ENCODE data around the gene SLC35A4. TPM values are rescaled to one million over a fixed set of nuclear protein-coding genes. Genes with fewer than 3 reads are reported as not detected.
A peak's percentile ranks its signal among the peaks of the same experiment; 100 is the strongest.
"Not testable (repeated sequence)": the region's sequence is repeated elsewhere in the genome, so short reads cannot be mapped to it uniquely, and the experiment has no call there.

The SLC35A4 gene
- total and polyA plus RNA-seq, 2 donors (not counting 1 experiment from before 2014, with no cell fraction given), result 48.6 to 57.8 TPM

- no peaks in the 10 kb centered on the region for H3K79me2 ChIP-seq (ENCODE audit: control insufficient read depth, insufficient read depth, low read length)
- no peak overlapping the region for H3K4me2 ChIP-seq (replicated peaks; ENCODE audit: low read depth, low read length, poor library complexity, severe bottlenecking)
- ChIA-PET CTCF (no interaction called here), POLR2A (no interaction called here)
- ATAC-seq (ENCODE audit: low read depth) (no peak), DNase-seq (no peak)
- 96% methylated on average over 6 of the region's 7 CpGs for WGBS (ENCODE audit: insufficient coverage)
- intact Hi-C loops (cut with micrococcal nuclease), result no loop called here
- H3K27me3 ChIP-seq (replicated peaks in 1 of 4; ENCODE audit: control extremely low read depth in 1 of 4, control insufficient read depth in 3 of 4, insufficient read depth in 4 of 4, low read length in 3 of 4), result peaks cover 0 to 2% (median under 1%) of the 10 kb centered on the region in 4 experiments
- Mint-ChIP-seq H3K4me1 (no peaks in the 10 kb centered on the region), H3K9me3 (ENCODE audit: insufficient read depth) (no peaks in the 10 kb centered on the region), H3K4me3 (no peak overlapping the region), H3K27ac (no peak overlapping the region), H3K27me3 (peaks cover 9% of the 10 kb centered on the region)
- H4K20me1 ChIP-seq (ENCODE audit: control insufficient read depth, insufficient read depth, low read length, poor library complexity, severe bottlenecking), result no peaks in the 10 kb centered on the region
- no peak overlapping the region for H3K4me3 ChIP-seq (ENCODE audit: control extremely low read depth in 1 of 5, extremely low read depth in 1 of 5, insufficient read depth in 1 of 5, low read depth in 2 of 5, low read length in 4 of 5)
- H3K36me3 ChIP-seq (replicated peaks in 1 of 2; ENCODE audit: control extremely low read depth in 1 of 2, control insufficient read depth in 1 of 2, extremely low read depth in 1 of 2, insufficient read depth in 2 of 2, low read length in 1 of 2), result no peaks in the 10 kb centered on the region
- no peak overlapping the region for H3K9ac ChIP-seq (ENCODE audit: low read length)
- no peak overlapping the region for H3K27ac ChIP-seq (ENCODE audit: low read length in 2 of 2)
- H2AFZ ChIP-seq (ENCODE audit: insufficient read depth, low read depth, low read length, poor library complexity, severe bottlenecking), result no peak overlapping the region
- H3K9me3 ChIP-seq (ENCODE audit: control extremely low read depth in 1 of 3, control insufficient read depth in 2 of 3, insufficient read depth in 1 of 3, low read length in 2 of 3), result peaks cover 0 to 6% (median 0%) of the 10 kb centered on the region in 3 donors
- H3K4me1 ChIP-seq (ENCODE audit: control insufficient read depth in 2 of 2, insufficient read depth in 2 of 2, low read length in 2 of 2), result no peaks in the 10 kb centered on the region
- TF ChIP-seq EZH2 (IDR thresholded peaks at IDR 0.05; ENCODE audit: borderline replicate concordance, insufficient read depth, low read depth, low read length, poor library complexity, severe bottlenecking), result no peak
Observed at GRCh38 chr5:140590861-140591260, 26.2 kb downstream of the SLC35A4 start.

DNA sequence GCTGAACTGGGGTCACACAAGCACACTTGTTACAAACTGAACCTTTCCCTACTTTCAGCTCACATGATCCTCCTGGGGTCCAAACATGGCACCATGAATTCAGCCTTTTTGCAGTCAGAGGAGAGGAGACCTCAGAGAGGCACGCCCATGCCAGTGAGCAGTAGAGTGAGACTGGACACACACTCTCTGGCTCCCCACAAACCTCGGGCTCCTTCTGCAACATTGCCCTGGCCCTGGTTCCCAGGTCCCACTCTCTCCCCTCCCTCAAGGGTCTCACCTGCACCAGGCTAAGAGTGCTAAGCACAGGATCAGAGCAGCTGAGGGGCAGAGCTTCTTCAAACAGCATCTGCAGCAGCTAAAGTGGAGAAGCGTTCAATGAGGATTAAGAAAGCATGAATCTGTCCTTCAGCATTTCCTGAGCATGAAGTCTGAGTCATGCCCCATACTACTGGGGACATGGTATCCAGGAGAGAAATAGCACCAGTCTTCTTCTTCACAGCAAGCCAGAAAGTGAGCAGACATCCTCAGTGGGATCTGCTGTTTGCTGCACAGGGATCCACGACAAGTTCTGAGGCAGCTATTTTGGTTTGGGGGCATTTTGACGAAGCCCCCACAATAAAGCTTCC, 27.2 kb downstream of the SLC35A4 start:
- H4K20me1 ChIP-seq (ENCODE audit: control insufficient read depth, insufficient read depth, low read length, poor library complexity, severe bottlenecking), result no peaks in the 10 kb centered on the region
- Mint-ChIP-seq H3K4me3 (no peak overlapping the region), H3K27ac (no peak overlapping the region), H3K4me1 (no peaks in the 10 kb centered on the region), H3K9me3 (ENCODE audit: insufficient read depth) (no peaks in the 10 kb centered on the region), H3K27me3 (peaks cover 9% of the 10 kb centered on the region)
- no peak overlapping the region for H2AFZ ChIP-seq (ENCODE audit: insufficient read depth, low read depth, low read length, poor library complexity, severe bottlenecking)
- peaks cover 0 to 6% (median 0%) of the 10 kb centered on the region in 3 donors for H3K9me3 ChIP-seq (ENCODE audit: control extremely low read depth in 1 of 3, control insufficient read depth in 2 of 3, insufficient read depth in 1 of 3, low read length in 2 of 3)
- POLR2A ChIA-PET, result no interaction called here
- intact Hi-C loops (cut with micrococcal nuclease), result no loop called here
- 82% methylated on average over 3 of the region's 5 CpGs for WGBS (ENCODE audit: insufficient coverage)
- DNase-seq, result no peak
- no peak for ATAC-seq (ENCODE audit: low read depth)
- CTCF ChIA-PET, result interaction anchor here (1.3 kb wide), 1 partner anchor 16 kb away, joined by 3 read pairs; no protein-coding TSS in a partner anchor
- H3K36me3 ChIP-seq (replicated peaks in 1 of 2; ENCODE audit: control extremely low read depth in 1 of 2, control insufficient read depth in 1 of 2, extremely low read depth in 1 of 2, insufficient read depth in 2 of 2, low read length in 1 of 2), result no peaks in the 10 kb centered on the region
- no peaks in the 10 kb centered on the region for H3K79me2 ChIP-seq (ENCODE audit: control insufficient read depth, insufficient read depth, low read length)
- TF ChIP-seq CTCF (IDR thresholded peaks at IDR 0.05) (no peak), EZH2 (IDR thresholded peaks at IDR 0.05; ENCODE audit: borderline replicate concordance, insufficient read depth, low read depth, low read length, poor library complexity, severe bottlenecking) (no peak)
- no peak overlapping the region for H3K27ac ChIP-seq (ENCODE audit: low read length in 2 of 2)
- H3K4me2 ChIP-seq (replicated peaks; ENCODE audit: low read depth, low read length, poor library complexity, severe bottlenecking), result no peak overlapping the region
- peaks cover 0 to 2% (median 0%) of the 10 kb centered on the region in 4 experiments for H3K27me3 ChIP-seq (replicated peaks in 1 of 4; ENCODE audit: control extremely low read depth in 1 of 4, control insufficient read depth in 3 of 4, insufficient read depth in 4 of 4, low read length in 3 of 4)
- peak overlapping the region in 1 of 5 experiments; percentile 39 for H3K4me3 ChIP-seq (ENCODE audit: control extremely low read depth in 1 of 5, extremely low read depth in 1 of 5, insufficient read depth in 1 of 5, low read depth in 2 of 5, low read length in 4 of 5)
- no peaks in the 10 kb centered on the region for H3K4me1 ChIP-seq (ENCODE audit: control insufficient read depth in 2 of 2, insufficient read depth in 2 of 2, low read length in 2 of 2)
- H3K9ac ChIP-seq (ENCODE audit: low read length), result no peak overlapping the region

DNA sequence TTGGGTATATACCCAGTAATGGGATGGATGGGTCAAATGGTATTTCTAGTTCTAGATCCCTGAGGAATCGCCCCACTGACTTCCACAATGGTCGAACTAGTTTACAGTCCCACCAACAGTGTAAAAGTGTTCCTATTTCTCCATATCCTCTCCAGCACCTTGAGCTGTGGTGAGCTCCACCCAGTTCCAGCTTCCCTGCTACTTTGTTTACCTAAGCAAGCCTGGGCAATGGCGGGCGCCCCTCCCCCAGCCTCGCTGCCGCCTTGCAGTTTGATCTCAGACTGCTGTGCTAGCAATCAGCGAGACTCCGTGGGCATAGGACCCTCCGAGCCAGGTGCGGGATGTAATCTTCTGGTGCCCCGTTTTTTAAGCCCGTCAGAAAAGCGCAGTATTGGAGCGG, 28.4 kb downstream of the SLC35A4 start:
- H2AFZ ChIP-seq (ENCODE audit: insufficient read depth, low read depth, low read length, poor library complexity, severe bottlenecking); H3K9me3 Mint-ChIP-seq (ENCODE audit: insufficient read depth); CTCF ChIA-PET; H3K4me3 ChIP-seq (ENCODE audit: control extremely low read depth in 1 of 5, extremely low read depth in 1 of 5, insufficient read depth in 1 of 5, low read depth in 2 of 5, low read length in 4 of 5); H3K4me1 ChIP-seq (ENCODE audit: control insufficient read depth in 2 of 2, insufficient read depth in 2 of 2, low read length in 2 of 2); H3K9ac ChIP-seq (ENCODE audit: low read length); intact Hi-C loops (cut with micrococcal nuclease); H3K27me3 ChIP-seq (replicated peaks in 1 of 4; ENCODE audit: control extremely low read depth in 1 of 4, control insufficient read depth in 3 of 4, insufficient read depth in 4 of 4, low read length in 3 of 4); H3K27ac Mint-ChIP-seq; H3K27ac ChIP-seq (ENCODE audit: low read length in 2 of 2); H3K4me3 Mint-ChIP-seq; H3K4me2 ChIP-seq (replicated peaks; ENCODE audit: low read depth, low read length, poor library complexity, severe bottlenecking); ATAC-seq (ENCODE audit: low read depth); H4K20me1 ChIP-seq (ENCODE audit: control insufficient read depth, insufficient read depth, low read length, poor library complexity, severe bottlenecking); H3K4me1 Mint-ChIP-seq; H3K9me3 ChIP-seq (ENCODE audit: control extremely low read depth in 1 of 3, control insufficient read depth in 2 of 3, insufficient read depth in 1 of 3, low read length in 2 of 3); H3K36me3 ChIP-seq (replicated peaks in 1 of 2; ENCODE audit: control extremely low read depth in 1 of 2, control insufficient read depth in 1 of 2, extremely low read depth in 1 of 2, insufficient read depth in 2 of 2, low read length in 1 of 2); DNase-seq; H3K79me2 ChIP-seq (ENCODE audit: control insufficient read depth, insufficient read depth, low read length); H3K27me3 Mint-ChIP-seq: not testable (repeated sequence)
- 69% methylated on average over 8 of the region's 14 CpGs for WGBS (ENCODE audit: insufficient coverage)
- POLR2A ChIA-PET, result interaction anchor here (0.6 kb wide), 1 partner anchor 16 kb away, joined by 3 read pairs; no protein-coding TSS in a partner anchor

Measured in B cell (primary cell).